Astrocyte of the spinal cord (primary cell): Measurements from ENCODE around the gene AARSD1.

Experiments used
- DNase-seq: peaks from one replicate; pipeline ENCODE4 v3.0.0; 2011; ENCODE audit warnings: low read depth, low spot score
- H3K4me3 ChIP-seq: 2 replicates; pipeline ENCODE4 v1.5.1; 2011; ENCODE audit warnings: low read depth, mild to moderate bottlenecking, low read length, moderate library complexity
- in situ Hi-C: cut with HindIII; loops from 2 replicates; pipeline ENCODE4 v1.10.0; 2017; ENCODE audit warnings: low sequenced_read_pairs
- TF ChIP-seq, protein P1 (sequence below): IDR thresholded peaks from 2 replicates; pipeline ENCODE4 v1.5.1; 2012; ENCODE audit warnings: low read depth, mild to moderate bottlenecking, low read length, inconsistent platforms

AARSD1 gene

DNA sequence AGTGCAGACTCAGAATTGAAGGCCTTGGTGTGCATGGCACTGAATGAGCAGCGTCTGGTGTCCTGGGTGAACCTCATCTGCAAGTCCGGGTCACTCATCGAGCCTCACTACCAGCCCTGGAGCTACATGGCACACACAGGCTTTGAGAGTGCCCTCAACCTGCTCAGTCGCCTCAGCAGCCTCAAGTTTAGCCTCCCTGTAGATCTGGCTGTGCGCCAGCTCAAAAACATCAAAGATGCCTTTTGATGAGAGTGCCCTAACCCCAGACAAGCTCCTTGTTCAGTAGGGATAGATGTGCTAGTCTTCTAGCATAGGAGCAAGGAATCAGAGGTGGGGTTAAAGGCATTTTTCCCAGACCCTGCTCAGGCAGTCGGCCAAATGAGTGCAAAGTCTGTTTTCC lies 27.2 kb upstream of the AARSD1 start:
- DNase-seq = no peak
- TF ChIP-seq, protein P1, sequence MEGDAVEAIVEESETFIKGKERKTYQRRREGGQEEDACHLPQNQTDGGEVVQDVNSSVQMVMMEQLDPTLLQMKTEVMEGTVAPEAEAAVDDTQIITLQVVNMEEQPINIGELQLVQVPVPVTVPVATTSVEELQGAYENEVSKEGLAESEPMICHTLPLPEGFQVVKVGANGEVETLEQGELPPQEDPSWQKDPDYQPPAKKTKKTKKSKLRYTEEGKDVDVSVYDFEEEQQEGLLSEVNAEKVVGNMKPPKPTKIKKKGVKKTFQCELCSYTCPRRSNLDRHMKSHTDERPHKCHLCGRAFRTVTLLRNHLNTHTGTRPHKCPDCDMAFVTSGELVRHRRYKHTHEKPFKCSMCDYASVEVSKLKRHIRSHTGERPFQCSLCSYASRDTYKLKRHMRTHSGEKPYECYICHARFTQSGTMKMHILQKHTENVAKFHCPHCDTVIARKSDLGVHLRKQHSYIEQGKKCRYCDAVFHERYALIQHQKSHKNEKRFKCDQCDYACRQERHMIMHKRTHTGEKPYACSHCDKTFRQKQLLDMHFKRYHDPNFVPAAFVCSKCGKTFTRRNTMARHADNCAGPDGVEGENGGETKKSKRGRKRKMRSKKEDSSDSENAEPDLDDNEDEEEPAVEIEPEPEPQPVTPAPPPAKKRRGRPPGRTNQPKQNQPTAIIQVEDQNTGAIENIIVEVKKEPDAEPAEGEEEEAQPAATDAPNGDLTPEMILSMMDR = no peak
- in situ Hi-C loops = no loop called here
- no peak overlapping the region for H3K4me3 ChIP-seq

DNA sequence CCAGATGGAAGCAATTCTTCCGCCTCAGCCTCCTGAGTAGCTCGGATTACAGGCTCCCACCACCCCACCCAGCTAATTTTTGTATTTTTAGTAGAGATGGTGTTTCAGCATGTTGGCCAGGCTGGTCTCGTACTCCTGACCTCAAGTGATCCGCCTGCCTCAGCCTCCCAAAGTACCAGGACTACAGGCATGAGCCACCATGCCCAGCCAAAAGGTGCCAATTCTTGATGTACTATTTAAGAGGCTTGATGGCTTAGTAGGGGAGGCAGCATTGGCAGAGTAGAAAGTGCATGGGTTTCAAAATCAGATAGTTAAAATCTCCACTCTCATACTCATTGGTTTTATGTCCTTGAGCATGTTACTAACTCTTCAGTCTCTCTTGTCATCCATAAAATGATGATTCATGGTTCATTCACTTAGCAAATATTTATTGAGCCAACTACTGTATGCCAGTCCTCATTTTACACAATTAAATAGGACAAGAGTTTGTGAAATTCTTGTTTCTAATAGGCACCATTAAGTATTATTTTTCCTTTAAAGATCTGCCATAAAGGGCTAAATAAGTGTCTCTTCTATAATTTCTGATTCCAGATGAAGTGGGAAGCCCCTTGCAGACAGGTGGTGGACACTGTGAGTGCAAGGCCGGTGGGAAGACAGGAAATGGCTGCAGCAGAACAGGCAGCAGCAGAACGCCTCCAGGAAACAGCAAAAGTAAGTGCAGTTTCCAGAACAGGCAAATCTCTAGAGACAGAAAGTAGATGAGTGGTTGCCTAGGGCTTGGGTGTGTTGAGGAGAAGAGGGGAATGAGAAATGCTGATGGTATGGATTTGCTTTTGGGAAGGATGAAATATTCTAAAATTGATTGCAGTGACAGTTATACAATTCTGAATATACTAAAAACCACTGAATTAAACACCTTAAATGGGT lies 25.7 kb upstream of the AARSD1 start:
- in situ Hi-C loops = no loop called here
- DNase-seq = no peak
- H3K4me3 ChIP-seq = no peak overlapping the region
- TF ChIP-seq, protein P1 = no peak

DNA sequence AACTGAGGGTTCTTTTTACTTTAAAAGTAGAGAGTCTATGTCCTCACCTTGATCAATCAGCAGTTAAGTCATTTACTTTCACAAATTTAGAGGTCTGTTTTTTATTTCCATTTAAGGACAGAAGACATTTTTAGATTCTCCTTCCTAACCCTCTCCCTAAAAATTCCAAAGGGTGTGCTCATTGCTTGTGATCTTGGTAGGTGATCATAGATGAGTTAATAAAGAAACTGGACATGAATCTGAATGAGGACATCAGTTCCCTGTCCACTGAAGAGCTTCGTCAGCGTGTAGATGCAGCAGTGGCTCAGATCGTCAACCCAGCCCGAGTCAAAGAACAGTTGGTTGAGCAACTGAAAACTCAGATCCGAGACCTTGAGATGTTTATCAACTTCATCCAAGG lies 24.9 kb upstream of the AARSD1 start:
- DNase-seq = no peak
- H3K4me3 ChIP-seq = no peak overlapping the region
- in situ Hi-C loops = no loop called here
- TF ChIP-seq, protein P1 = no peak

DNA sequence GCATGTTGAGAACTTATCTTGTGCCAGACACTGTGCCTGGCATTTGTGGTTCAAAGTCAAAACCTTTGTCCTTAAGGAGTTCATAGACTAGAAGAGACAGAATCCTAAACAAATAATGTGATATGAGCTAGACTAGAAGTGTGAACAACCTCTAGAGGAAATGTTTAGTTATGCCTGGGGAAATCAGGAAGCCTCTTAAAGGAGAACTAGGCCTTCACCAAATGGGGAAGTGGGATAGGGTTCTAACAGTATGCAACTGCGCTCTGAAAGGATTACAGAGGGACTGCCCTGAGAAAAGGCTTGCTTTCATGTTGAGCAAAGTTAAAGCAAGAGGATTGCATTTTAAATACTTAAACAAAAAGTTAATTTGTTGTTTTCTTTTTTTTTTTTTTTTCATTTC lies 21.0 kb upstream of the AARSD1 start:
- in situ Hi-C loops = no loop called here
- TF ChIP-seq, protein P1 = no peak
- DNase-seq = no peak
- no peak overlapping the region for H3K4me3 ChIP-seq

DNA sequence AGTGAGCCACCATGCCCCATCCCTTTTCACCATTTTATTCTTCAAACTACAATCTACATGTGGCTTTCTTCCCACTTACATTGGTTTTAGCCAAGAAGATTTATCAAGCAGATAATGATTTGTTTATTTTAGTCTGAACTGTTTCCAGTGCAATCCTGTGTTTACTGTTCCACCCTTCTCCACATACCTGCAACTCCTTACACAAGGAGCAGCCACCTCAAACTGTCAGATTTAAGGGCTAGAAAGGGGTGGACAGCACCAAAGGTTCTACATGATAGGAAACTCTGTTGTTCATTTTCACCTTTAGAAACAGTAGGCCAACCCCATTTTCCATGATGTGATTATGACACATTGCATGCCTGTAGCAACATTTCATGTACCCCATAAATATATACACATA lies 18.0 kb upstream of the AARSD1 start:
- in situ Hi-C loops = no loop called here
- H3K4me3 ChIP-seq = no peak overlapping the region
- DNase-seq = no peak
- TF ChIP-seq, protein P1 = no peak

DNA sequence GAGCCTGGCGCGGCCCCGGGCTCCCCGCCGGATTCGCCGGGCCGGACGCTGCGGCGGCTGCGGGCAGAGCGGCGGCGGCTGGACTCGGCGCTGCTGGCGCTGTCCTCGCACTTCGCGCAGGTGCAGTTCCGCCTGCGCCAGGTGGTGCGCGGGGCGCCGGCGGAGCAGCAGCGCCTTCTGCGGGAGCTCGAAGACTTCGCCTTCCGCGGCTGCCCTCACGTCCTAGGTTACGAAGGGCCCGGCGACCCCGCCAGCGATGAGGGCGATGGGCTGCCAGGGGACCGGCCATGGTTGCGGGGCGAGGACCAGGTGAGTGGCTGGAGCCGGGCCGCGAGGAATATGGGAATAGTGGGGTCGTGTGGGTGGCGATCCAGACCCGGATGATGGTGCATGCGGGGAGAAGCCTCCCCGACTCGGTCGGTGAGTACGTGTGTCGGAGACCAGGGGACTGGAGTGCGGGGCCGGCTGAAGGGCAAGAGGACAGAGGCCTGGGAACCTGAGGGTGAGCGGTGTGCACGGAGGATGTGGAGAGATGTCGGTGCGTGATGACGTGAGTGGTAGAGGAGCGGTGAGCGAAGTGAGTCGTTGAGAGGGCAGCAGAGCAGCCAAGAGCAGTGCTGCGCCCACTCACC lies 16.6 kb upstream of the AARSD1 start:
- peak overlapping the region; percentile 84 for H3K4me3 ChIP-seq
- in situ Hi-C loops = no loop called here
- TF ChIP-seq, protein P1 = no peak
- peak; percentile 24 for DNase-seq
